K562 (cell line): Measurements from ENCODE around the gene CYFIP2.

ENCODE experiments used
- ARID3B ChIP-seq: fragments of 250-450 bp; sonication (Bioruptor Pico); IDR thresholded peaks from 2 replicates; pipeline ENCODE4 v1.4.0; 2020; ENCODE audit warnings: borderline replicate concordance
- C11orf30 ChIP-seq: fragments of 450-650 bp; IDR thresholded peaks from 2 replicates; pipeline ENCODE4 v1.6.1; 2016; ENCODE audit warnings: low read depth, mild to moderate bottlenecking
- EZH2 ChIP-seq: IDR thresholded peaks from 2 replicates; pipeline ENCODE4 v1.6.1; 2012; ENCODE audit warnings: low read depth, mild to moderate bottlenecking, inconsistent platforms, low read length, borderline replicate concordance
- GTF2E2 ChIP-seq: fragments of 200-800 bp; sonication (Bioruptor generic); IDR thresholded peaks from 2 replicates; pipeline ENCODE4 v1.6.1; 2016; ENCODE audit warnings: missing genetic modification characterization, missing compliant biosample characterization
- MAX ChIP-seq: sonication (generic); formaldehyde crosslinking; IDR thresholded peaks from 2 replicates; pipeline ENCODE4 v1.9.0; 2022; ENCODE audit warnings: mild to moderate bottlenecking, missing genetic modification reagents
- MEIS2 ChIP-seq: fragments of 450-650 bp; IDR thresholded peaks from 2 replicates; pipeline ENCODE4 v1.6.1; 2014; ENCODE audit warnings: mild to moderate bottlenecking; ENCODE audit not compliant: partially characterized antibody
- ZBTB7A ChIP-seq: IDR thresholded peaks from 2 replicates; pipeline ENCODE4 v1.6.1; 2011; ENCODE audit warnings: low read depth, mild to moderate bottlenecking, low read length, moderate library complexity, borderline replicate concordance; ENCODE audit not compliant: control insufficient read depth

- no peak for TF ChIP-seq GTF2E2
- no peak for TF ChIP-seq EZH2
- TF ChIP-seq MEIS2: no peak
- no peak for TF ChIP-seq MAX
- TF ChIP-seq C11orf30: no peak
- TF ChIP-seq ARID3B: no peak
- no peak for TF ChIP-seq ZBTB7A
Measured at GRCh38 chr5:157273131-157273556, 7.2 kb downstream of the CYFIP2 start.
